Right hindlimb (tissue), 1 donor: ENCODE measurements around the gene GSPT1.
"Not testable (repeated sequence)": the region's sequence is repeated elsewhere in the genome, so short reads cannot be mapped to it uniquely, and the experiment has no call there.

Experiments
- DNase-seq: peaks from one replicate; pipeline ENCODE4 v3.0.0-alpha.2; 2018

The GSPT1 gene

DNA sequence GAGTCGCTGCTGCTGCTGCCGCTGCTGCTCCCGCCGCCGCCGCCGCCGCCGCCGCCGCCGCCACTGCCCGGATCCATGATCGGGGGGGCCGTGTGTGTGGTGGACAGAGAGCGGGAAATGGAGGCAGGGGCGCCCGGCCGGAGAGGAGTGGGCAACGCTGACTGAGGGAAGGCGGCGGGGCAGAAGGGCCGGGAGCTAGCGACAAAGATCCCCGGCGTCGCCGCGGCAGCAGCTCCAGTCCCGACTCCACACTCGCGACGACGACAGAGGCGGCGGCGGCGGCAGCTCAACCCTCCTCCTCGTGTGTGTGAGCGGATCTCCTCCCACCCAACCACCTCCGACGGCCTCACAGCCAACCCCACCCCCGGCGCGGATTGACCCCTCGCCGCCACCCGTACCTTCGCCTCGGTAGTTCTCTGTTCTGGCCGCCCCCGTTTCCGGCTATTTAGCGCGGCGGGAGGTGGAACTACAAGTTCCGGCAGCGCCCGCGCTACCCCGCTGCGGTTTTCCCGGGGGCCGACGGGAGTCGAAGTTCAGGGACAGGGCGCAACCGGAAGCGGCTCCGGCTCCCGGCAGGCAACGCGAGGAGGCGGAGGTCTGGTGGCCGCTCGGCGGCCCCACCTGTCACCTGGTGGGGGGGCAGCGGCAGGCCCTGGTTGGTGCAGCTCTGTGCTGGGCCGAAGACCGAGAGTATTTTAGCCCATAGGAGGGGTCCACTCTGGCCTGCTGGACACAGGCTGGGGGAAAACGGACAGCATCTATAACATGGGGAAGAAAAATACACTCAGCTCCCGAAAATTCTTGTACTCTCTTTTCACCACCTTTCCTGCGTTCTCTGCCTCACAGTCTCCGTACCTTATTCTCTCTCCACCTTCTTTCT, at the start of gene GSPT1:
Gene GSPT1, minus strand, starts transcription at position 313 of the 880 bp plus-strand sequence. Its CDS starts 236 bp downstream, at position 77.
- DNase-seq: peak; percentile 100

DNA sequence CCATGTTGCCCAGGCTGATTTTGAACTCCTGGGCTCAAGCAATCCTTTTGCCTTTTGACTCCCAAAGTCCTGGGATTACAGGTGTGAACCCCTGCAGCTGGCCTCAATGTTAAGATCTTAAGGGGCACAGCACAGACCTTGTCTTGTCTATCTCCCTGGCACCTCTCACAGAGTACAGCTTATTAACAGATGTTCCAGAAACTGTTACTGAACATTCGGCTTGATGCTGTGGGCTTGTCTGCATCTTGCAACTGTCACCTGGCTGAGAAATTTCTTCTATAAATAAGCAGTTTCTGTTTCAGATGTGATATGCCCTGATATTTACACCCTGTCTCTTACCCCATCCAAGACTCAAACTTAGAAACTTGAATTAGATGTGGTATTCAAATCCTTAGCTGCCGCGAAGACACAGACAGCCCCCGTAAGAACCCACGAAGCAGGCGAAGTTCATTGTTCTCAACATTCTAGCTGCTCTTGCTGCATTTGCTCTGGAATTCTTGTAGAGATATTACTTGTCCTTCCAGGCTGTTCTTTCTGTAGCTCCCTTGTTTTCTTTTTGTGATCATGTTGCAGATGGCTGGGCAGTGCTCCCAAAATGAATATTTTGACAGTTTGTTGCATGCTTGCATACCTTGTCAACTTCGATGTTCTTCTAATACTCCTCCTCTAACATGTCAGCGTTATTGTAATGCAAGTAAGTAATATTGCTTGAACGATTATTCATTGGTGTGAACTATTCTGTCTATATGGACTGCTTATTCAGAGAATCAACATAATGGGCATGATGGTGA, 49.2 kb upstream of the GSPT1 start, which contains the start of gene TNFRSF17:
Gene TNFRSF17, plus strand, starts transcription at position 450 of the 791 bp plus-strand sequence. Its CDS starts 115 bp downstream, at position 565.
- no peak for DNase-seq

- no peak for DNase-seq
Observed at GRCh38 chr16:11963706-11964105, 48.0 kb upstream of the GSPT1 start.

DNA sequence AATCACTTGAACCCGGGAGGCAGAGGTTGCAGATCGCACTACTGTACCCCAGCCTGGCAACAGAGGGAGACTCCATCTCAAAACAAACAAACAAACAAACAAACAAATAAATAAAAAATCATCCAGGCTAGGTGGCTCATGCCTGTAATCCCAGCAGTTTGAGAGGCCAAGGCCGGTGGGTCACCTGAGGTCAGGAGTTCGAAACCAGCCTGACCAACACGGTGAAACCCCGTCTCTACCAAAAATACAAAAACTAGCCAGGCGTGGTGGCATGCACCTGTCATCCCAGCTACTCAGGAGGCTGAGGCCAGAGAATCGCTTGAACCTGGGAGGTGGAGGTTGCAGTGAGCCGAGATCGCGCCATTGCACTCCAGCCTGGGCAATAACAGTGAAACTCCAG, 47.2 kb upstream of the GSPT1 start:
- not testable (repeated sequence) for DNase-seq

DNA sequence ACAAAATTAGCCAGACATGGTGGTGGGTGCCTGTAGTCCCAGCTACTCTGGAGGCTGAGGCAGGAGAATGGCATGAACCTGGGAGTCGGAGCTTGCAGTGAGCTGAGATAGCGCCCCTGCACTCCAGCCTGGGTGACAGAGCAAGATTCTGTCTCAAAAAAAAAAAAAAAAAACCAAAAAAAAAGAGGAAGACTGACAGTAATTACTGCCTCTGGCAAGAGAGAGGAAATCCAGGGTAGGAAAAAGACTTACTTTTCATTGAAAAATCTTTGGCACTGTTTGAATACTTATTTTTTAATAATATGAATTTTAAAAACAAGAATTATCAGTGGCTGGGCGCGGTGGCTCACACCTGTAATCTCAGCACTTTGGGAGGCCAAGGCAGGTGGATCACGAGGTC, 46.7 kb upstream of the GSPT1 start:
- DNase-seq: not testable (repeated sequence)

GRCh38 chr16:11957591-11958395, 42.0 kb upstream of the GSPT1 start:
- DNase-seq: no peak

- DNase-seq: no peak
Observed at GRCh38 chr16:11956558-11956957, 40.8 kb upstream of the GSPT1 start.

DNA sequence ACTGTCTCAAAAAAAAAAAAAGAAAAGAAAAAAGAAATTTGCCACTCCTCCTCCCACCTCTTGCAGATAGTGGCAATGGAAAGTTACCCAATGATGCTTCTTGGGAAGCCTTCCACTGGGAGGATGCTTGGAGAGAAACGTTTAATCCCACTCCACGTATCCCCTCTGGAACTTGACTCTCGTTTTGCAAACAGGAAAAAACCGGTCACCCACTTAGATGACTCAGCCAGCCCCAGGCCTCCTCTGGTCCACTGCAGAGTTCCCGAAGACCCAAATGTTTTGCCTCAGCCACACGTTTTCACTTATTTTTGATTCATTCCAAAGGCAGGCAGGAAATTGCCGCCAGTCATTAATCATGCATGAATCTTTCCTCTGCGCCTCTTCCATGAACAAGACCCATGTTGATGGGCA, 40.0 kb upstream of the GSPT1 start:
- no peak for DNase-seq

GRCh38 chr16:11953576-11953975, 37.8 kb upstream of the GSPT1 start:
- not testable (repeated sequence) for DNase-seq

GRCh38 chr16:11950388-11950787, 34.6 kb upstream of the GSPT1 start:
- DNase-seq: no peak

- no peak for DNase-seq
Observed at GRCh38 chr16:11949527-11949926, 33.8 kb upstream of the GSPT1 start.

- no peak for DNase-seq
Observed at GRCh38 chr16:11948819-11949218, 33.1 kb upstream of the GSPT1 start.

DNA sequence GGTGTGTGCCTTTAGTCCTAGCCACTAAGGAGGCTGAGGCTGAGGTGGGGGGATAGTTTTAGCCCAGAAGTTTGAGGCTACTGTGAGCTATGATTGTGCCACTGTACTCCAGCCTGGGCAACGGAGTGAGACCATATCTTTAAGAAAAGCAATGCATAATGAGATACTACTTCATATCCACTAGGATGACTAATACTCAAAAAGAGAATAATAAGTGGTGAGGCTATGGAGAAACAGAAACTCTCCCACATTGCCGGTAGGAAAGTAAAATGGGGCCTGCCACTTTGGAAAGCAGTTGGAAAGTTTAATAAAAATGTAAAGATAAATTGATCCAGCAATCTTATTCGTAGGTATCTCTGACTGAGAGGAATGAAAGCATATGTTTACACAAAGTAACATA, 30.7 kb upstream of the GSPT1 start:
- no peak for DNase-seq

DNA sequence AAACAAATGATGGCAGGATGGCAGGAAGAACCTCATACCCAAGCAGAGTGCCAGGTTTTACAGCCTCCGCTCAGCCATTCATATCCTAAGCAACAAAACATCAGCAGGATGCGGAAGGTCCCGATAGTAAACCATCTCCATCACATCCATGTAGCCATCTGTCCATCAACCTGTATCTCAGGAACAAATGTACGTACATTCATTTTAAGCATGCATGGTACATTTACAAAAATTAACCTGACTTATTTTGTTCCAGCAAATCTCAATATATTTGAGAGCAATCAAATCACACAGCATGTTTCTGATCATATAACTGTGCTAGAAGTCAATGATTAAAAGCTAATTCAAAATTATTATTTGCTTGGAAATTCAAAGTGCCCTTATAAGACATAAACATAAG, 26.2 kb upstream of the GSPT1 start, which contains the start of gene NPIPB2:
Gene NPIPB2, minus strand, starts transcription at position 101 of the 400 bp plus-strand sequence. Its CDS starts 0 bp downstream, at position 101.
- DNase-seq: not testable (repeated sequence)

GRCh38 chr16:11927350-11927749, 11.6 kb upstream of the GSPT1 start:
- not testable (repeated sequence) for DNase-seq

DNA sequence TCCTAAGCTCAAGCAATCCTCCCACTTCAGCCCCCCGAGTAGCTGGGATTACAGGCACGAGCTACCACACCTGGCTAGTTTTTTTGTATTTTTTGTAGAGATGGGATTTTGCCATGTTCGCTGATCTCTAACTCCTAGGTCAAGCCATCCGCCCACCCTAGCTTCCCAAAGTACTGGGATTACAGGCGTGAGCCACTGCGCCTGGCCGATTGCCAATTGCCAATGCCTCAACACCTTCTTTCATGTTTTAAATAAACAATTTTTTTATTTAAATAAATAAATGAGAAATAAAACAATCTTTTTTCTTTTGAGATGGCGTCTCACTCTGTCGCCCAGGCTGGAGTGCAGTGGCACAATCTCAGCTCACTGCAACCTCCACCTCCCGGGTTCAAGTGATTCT, 8.3 kb upstream of the GSPT1 start:
- DNase-seq: not testable (repeated sequence)

DNA sequence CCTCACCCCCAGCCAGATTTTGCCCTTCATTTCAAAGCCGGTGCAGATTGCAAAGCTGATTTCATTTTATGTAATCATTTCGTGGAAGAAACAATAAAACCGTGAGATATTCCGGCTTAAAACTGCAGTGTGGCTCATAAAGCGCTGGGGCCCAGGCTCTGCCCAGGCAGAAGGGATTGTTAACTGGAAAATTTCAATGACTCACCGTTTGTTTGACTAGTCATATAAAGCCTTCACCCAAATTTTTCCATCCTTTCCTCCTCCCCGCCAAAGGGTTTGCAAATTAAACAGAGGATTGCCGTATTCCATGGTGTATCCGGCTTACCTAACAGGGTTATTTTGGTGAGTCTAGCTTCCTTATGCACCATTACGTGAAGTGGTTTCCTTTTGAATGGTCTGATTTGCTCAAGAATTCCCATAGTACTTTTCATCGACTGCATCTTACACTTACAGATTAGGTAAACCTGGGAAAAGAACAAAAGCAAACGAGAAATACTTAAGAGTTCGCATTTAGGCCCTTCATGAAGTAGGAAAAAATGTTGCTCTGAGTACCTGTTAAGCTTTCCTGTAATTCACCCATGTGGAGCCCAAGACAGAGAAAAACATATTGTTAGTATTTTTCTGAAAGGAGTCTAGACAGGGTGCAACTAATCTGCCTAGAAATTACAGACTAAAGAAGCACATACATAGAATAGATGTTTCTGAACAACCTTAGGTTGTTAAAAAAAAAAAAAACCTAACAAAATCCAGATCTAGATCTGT, 949 bp upstream of the GSPT1 start:
- no peak for DNase-seq

DNA sequence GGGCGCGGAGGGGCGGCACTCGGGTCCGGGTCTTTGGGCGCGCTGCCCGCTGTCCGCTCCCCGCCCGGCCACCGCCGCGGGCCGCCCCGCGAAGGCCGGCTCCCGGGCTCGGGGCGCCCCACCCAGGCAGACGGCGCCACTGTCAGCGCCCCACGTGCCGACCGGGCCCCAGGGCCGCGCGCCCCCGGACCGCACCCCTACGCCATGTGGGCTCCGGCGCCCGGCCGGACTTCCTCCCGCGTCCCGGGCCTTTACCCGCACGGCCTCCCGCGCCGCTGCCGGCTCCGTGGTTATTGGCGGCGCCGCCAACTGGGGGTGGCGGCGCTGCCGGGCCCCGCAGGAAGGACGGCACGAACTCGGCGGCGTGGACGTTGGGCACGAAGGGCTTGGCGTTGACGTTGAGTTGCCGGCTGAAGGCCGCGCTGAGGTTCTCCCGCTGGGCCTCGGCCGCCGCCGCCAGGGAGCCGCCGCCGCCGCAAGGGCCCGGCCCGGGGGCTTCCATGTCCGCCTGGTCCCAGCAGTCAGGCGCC, 577 bp downstream of the GSPT1 start:
- no peak for DNase-seq

GRCh38 chr16:11914210-11915113, 1.3 kb downstream of the GSPT1 start:
- DNase-seq: peak; percentile 50

DNA sequence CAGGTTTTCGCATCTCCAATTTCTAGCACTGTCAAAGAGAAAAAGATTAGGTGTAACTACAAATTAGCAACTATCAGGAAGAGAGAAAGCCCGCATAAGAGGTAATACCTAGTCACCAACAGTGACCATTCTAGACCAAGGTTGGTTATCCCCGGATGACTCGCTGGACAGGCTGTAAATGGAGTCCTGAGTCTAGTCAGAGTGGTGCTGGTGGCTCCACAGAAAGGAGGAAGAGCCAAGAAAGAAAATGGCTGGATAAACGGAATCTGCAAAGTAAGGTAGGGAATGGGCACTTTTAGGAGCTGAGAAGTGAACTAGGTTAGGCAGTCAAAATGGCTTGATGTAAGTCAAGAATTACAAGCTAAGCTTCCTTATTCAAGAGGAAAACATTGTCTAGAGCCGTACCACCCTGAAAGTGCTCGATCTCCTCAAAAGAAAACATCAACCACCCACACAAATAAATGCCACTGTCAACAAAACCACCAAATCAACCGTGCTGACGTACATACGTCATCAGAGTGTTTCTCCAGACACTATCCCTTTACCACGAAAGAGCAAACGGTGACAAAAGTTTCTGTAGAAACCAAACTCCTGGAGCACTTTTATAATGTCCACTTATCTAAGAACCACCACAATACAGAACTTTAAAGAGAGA, 2.2 kb downstream of the GSPT1 start:
- no peak for DNase-seq
